ENCODE data around the gene CTXND1. TPM values are rescaled to one million over a fixed set of nuclear protein-coding genes. Genes with fewer than 3 reads are reported as not detected.

The CTXND1 gene
- total and polyA plus RNA-seq, 2 of the 8 experiments (the other 6 are each of a cell fraction or from before 2014, with no cell fraction given), result 0.03 TPM; not detected in 1

DNA sequence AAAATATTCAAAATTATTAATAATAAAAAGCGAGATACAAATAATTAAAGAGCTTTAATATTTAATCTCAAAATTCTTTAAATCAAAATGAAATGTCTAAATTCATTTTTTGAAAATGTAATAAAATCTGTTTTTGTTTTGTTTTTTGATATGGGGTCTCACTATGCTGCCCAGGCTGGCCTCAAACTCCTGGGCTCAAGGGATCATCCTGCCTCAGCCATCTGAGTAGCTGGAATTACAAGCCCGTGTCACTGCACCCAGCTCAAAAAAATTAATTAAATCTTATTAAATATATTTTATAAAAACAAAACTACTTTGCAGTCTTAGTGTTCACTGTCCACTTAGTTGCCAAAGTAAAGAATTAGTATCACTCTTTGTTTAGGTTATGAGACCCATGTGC is 60.8 kb downstream of the CTXND1 start:
- no peak overlapping the region for H3K18ac ChIP-seq (ENCODE audit: extremely low read depth, low read length)
- no peak overlapping the region for H3K14ac ChIP-seq (ENCODE audit: insufficient read length)
- H4K20me1 ChIP-seq (replicated peaks in 1 of 2; ENCODE audit: control insufficient read depth in 1 of 2, insufficient read depth in 2 of 2, low read length in 2 of 2), result no peaks in the 10 kb centered on the region
- H3K23ac ChIP-seq (ENCODE audit: insufficient read length), result no peak overlapping the region
- FAIRE-seq (no peak), DNase-seq (ENCODE audit: low read depth in 1 of 2, low spot score in 2 of 2) (no peak)
- H3K4me1 ChIP-seq (replicated peaks in 1 of 4; ENCODE audit: control insufficient read depth in 3 of 4, insufficient read depth in 4 of 4, low read length in 3 of 4), result no peaks in the 10 kb centered on the region
- peaks cover 0 to 7% (median under 1%) of the 10 kb centered on the region in 4 experiments; a peak in 2 of 8 replicates for H3K36me3 ChIP-seq (ENCODE audit: control insufficient read depth in 2 of 4, insufficient read depth in 4 of 4, low read length in 3 of 4)
- 80% methylated on average over 2 of the region's 2 CpGs; no CpG with 5 or more reads in 1 of the 2 experiments for WGBS, 2 experiments (ENCODE audit: extremely low coverage in 1 of 2, insufficient coverage in 1 of 2, insufficient read length in 1 of 2, insufficient replicate concordance in 2 of 2, low coverage in 1 of 2, low lambda C conversion rate in 2 of 2, missing lambda C conversion rate in 1 of 2)
- POLR2A ChIA-PET (ENCODE audit: partially characterized antibody), result no interaction called here
- H3K4me3 ChIP-seq (ENCODE audit: extremely low read depth in 1 of 4, insufficient read depth in 2 of 4, low read depth in 3 of 4, low read length in 4 of 4), result no peak overlapping the region
- no peak overlapping the region for H3K9ac ChIP-seq (replicated peaks in 1 of 4; ENCODE audit: extremely low read depth in 1 of 4, low read depth in 3 of 4, low read length in 3 of 4)
- H3K56ac ChIP-seq (replicated peaks; ENCODE audit: insufficient read length, low read depth, low read length), result no peak overlapping the region
- no peaks in the 10 kb centered on the region for H3K79me2 ChIP-seq (ENCODE audit: control insufficient read depth in 1 of 2, insufficient read depth in 2 of 2, low read length in 2 of 2)
- no peak overlapping the region for H2BK12ac ChIP-seq (ENCODE audit: low read depth, low read length)
- H2AFZ ChIP-seq (ENCODE audit: low read length), result no peak overlapping the region
- no peak overlapping the region for H3K4me2 ChIP-seq (ENCODE audit: insufficient read depth in 1 of 2, low read depth in 2 of 2, low read length in 2 of 2)
- CTCF ChIA-PET (ENCODE audit: partially characterized antibody), result interaction anchor here (0.9 to 2.2 kb wide), 5 partner anchors 12 to 44 kb away, joined by 4 to 6 read pairs (median 4); no protein-coding TSS in a partner anchor
- no peak overlapping the region for H2BK5ac ChIP-seq (ENCODE audit: low read depth, low read length)
- H4K91ac ChIP-seq (replicated peaks; ENCODE audit: insufficient read length, low read length), result no peak overlapping the region
- H3K4ac ChIP-seq (replicated peaks; ENCODE audit: insufficient read length, low read depth, low read length), result no peak overlapping the region
- no peaks in the 10 kb centered on the region for H3K23me2 ChIP-seq (ENCODE audit: low read depth, low read length)
- no peaks in the 10 kb centered on the region; a peak in 1 of 7 replicates for H3K27me3 ChIP-seq (replicated peaks in 1 of 4; ENCODE audit: control insufficient read depth in 3 of 4, extremely low read depth in 1 of 4, insufficient read depth in 3 of 4, low read length in 3 of 4)
- H4K5ac ChIP-seq (ENCODE audit: insufficient read length, low read depth, low read length), result no peak overlapping the region
- H2BK20ac ChIP-seq (ENCODE audit: low read length), result no peak overlapping the region
- no peak overlapping the region for H2BK120ac ChIP-seq (replicated peaks; ENCODE audit: low read depth, low read length)
- no peak overlapping the region for H3K27ac ChIP-seq (ENCODE audit: low read depth, low read length)
- H3K79me1 ChIP-seq (ENCODE audit: low read depth, low read length), result no peaks in the 10 kb centered on the region
- no peak overlapping the region for H2AK5ac ChIP-seq (ENCODE audit: low read depth, low read length)
- H3K9me3 ChIP-seq (ENCODE audit: insufficient read depth in 2 of 2, low read depth in 1 of 2, low read length in 1 of 2), result no peaks in the 10 kb centered on the region
- no peak overlapping the region for H4K8ac ChIP-seq (ENCODE audit: extremely low read depth, insufficient read depth, low read length)
- no peak overlapping the region for H2BK15ac ChIP-seq (ENCODE audit: low read length)
- TF ChIP-seq, protein P1, sequence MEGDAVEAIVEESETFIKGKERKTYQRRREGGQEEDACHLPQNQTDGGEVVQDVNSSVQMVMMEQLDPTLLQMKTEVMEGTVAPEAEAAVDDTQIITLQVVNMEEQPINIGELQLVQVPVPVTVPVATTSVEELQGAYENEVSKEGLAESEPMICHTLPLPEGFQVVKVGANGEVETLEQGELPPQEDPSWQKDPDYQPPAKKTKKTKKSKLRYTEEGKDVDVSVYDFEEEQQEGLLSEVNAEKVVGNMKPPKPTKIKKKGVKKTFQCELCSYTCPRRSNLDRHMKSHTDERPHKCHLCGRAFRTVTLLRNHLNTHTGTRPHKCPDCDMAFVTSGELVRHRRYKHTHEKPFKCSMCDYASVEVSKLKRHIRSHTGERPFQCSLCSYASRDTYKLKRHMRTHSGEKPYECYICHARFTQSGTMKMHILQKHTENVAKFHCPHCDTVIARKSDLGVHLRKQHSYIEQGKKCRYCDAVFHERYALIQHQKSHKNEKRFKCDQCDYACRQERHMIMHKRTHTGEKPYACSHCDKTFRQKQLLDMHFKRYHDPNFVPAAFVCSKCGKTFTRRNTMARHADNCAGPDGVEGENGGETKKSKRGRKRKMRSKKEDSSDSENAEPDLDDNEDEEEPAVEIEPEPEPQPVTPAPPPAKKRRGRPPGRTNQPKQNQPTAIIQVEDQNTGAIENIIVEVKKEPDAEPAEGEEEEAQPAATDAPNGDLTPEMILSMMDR (IDR thresholded peaks at IDR 0.05; ENCODE audit: control extremely low read depth in 1 of 3, insufficient read depth in 1 of 3, low read depth in 1 of 3, low read length in 3 of 3), result no peak
- TF ChIP-seq SIRT6 (IDR thresholded peaks at IDR 0.05; ENCODE audit: low read length), result no peak
- no peak for TF ChIP-seq ZNF274 (IDR thresholded peaks at IDR 0.05; ENCODE audit: borderline replicate concordance, extremely low read depth, low read length)
- no peak for TF ChIP-seq RXRA (IDR thresholded peaks at IDR 0.05; ENCODE audit: insufficient read depth, low read depth, low read length)
- TF ChIP-seq CREB1 (IDR thresholded peaks at IDR 0.05), result no peak
- TF ChIP-seq PHF8 (conservative IDR thresholded peaks at IDR 0.05; ENCODE audit: low read depth, low read length), result no peak
- no peak for TF ChIP-seq SAP30 (IDR thresholded peaks at IDR 0.05; ENCODE audit: insufficient read depth, insufficient replicate concordance, low read length)

All from H1 (cell line).